ENCODE measurements around the gene ZMPSTE24.

GRCh38 chr1:40264354-40264781 lies 6.3 kb downstream of the ZMPSTE24 start:
- TF ChIP-seq, protein P1, sequence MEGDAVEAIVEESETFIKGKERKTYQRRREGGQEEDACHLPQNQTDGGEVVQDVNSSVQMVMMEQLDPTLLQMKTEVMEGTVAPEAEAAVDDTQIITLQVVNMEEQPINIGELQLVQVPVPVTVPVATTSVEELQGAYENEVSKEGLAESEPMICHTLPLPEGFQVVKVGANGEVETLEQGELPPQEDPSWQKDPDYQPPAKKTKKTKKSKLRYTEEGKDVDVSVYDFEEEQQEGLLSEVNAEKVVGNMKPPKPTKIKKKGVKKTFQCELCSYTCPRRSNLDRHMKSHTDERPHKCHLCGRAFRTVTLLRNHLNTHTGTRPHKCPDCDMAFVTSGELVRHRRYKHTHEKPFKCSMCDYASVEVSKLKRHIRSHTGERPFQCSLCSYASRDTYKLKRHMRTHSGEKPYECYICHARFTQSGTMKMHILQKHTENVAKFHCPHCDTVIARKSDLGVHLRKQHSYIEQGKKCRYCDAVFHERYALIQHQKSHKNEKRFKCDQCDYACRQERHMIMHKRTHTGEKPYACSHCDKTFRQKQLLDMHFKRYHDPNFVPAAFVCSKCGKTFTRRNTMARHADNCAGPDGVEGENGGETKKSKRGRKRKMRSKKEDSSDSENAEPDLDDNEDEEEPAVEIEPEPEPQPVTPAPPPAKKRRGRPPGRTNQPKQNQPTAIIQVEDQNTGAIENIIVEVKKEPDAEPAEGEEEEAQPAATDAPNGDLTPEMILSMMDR (IDR thresholded peaks at IDR 0.05), result no peak
- TF ChIP-seq POLR2A (IDR thresholded peaks at IDR 0.05), result no peak
